ENCODE results near the gene VKORC1L1.
"Not testable (repeated sequence)": the region's sequence is repeated elsewhere in the genome, so short reads cannot be mapped to it uniquely, and the experiment has no call there.

The VKORC1L1 gene

GRCh38 chr7:65872776-65873581 lies at the start of gene VKORC1L1:
Gene VKORC1L1 (plus strand): TSS chr7:65873074. CDS start chr7:65873372, 298 bp downstream.
- DNase-seq = peak; percentile 90

GRCh38 chr7:65827366-65827765 lies 45.5 kb upstream of the VKORC1L1 start:
- no peak for DNase-seq

DNA sequence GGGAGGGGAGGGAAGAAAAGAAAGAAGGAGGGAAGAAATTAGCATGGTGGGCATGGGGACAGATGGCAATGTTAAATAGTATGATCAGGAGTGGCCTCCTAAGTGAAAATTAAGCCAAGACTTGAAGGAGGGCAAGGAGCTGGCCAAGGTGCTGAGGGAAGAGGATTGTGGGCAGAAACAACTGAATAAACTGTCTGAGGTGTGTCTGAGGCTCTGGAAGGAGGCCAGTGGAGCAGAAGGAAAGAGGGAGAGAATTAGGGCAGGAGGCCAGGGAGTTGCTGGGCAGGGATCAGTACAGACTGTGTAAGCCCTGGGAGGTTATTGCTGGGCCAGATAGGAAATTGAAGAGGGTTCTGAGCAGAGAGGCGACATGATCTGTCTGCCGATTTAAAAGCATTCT lies 40.6 kb upstream of the VKORC1L1 start:
- DNase-seq = no peak

GRCh38 chr7:65836684-65837083 lies 36.2 kb upstream of the VKORC1L1 start:
- DNase-seq = not testable (repeated sequence)

DNA sequence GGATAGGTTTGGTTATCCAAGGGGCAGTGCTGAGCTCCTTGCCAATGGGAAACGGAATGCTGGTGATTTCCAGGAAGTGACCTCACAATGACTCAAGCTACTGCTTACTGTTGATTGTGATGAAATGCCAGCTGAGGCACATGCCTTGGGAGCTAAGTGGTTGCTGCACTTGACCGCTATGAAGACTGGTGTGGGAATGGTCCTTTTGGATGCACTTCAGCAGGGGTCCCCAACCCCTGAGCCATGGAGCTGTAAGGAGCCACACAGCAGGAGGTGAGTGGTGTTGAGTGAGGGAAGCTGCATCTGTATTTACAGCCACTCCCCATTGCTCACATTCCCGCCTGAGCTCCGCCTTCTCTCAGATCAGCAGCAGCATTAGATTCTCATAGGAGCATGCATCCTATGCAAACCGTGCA lies 35.3 kb upstream of the VKORC1L1 start:
- DNase-seq = not testable (repeated sequence)

DNA sequence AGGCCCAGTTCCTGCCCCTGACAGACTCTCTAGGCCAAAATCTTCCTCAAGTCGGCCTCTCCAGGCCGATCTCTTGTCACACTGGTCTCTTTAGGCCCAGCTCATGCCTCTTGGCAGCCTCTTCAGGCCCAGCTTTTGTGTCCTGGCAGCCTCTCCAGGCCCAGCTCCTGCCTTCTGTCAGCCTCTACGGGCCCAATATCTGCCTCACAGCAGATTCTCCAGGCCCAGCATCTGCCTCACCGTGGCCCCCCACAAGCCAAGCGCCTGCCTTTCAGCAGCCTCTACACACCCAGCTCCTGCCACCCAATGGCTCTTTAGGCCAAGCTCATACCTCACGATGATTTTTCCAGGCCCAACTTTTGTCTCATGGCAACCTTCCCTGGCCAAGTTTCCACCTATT lies 33.0 kb upstream of the VKORC1L1 start:
- DNase-seq = no peak

- DNase-seq = no peak
Observed at GRCh38 chr7:65840446-65840845, 32.4 kb upstream of the VKORC1L1 start.

DNA sequence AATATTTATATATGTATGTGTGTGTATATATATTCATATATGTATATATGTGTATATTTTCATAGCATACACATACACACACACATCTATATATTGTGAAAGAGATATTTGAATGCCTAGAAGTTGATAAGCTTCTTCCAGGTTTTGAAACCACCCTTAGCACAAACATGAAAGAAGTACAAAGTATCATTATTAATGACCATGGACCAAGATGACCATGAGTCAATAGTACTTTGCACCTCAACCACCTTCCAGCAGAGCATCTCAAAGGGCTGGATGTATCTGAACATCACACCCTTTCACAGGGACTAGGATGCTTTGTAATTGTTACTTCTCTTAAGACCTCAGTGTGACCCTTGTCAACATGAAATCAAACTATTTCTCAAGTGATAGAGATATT lies 29.3 kb upstream of the VKORC1L1 start:
- not testable (repeated sequence) for DNase-seq

DNA sequence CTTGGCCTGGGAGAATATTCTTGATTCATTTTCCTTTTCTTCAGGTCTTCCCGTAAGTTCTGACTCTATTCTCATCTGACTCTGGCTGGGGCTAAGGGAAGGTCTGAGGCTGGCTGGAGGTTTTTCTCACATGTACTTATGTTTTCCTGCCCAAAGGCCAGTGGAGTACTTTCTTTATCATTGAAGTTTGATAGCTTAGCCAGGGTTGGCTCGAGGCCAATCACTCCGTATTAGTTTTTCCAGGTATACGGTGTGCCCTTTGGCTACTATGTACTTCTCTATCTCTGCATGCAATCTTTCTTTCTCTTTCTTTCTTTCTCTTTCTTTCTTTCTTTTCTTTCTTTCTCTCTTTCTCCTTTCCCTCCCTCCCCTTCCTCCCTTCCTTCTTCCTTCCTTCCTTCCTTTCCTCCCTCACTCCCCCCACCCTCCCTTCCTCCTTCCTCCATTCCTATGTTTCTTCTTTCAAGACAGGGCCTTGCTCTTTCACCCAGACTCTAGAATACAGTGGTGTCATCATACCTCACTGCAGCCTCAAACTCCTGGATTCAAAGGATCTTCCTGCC lies 26.8 kb upstream of the VKORC1L1 start:
- no peak for DNase-seq

DNA sequence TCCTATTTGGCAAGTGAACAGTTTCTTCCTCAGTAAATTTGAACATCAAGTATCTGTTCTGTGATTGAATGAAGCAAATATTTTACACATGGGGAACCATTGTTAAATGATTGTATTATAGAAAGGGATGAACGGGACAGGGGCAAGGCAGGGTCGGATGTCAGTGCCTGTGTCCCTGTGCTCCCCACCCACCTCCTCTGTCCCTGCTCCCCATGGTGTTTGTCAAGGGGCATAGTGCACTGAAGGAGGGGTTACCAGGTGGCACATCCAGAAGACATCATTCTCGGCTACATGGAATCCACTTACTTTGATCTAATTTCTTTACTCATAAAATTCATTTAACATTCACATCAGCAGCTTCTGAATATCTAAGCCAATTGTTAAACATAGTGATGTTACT lies 19.4 kb upstream of the VKORC1L1 start:
- not testable (repeated sequence) for DNase-seq

- DNase-seq = not testable (repeated sequence)
Observed at GRCh38 chr7:65853892-65854291, 19.0 kb upstream of the VKORC1L1 start.

- not testable (repeated sequence) for DNase-seq
Observed at GRCh38 chr7:65857321-65857894, 15.5 kb upstream of the VKORC1L1 start.

DNA sequence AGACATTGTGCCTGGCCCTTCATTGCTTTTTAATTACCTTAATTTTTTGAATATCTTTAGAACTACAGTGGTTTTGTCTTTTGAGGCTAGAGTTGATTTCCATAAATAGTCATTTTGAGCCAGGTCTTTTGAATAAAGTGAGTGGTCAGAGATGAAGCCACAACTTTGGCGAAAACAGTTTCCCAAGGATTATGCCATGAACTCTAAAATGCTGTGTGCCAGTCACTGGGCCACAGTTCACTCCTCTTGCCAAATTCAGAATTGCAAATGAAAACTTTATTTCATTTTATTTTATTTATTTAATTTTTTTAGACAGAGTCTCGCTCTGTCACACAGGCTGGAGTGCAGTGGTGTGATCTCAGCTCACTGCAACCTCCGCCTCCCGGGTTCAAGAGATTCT lies 14.2 kb upstream of the VKORC1L1 start:
- DNase-seq = not testable (repeated sequence)

DNA sequence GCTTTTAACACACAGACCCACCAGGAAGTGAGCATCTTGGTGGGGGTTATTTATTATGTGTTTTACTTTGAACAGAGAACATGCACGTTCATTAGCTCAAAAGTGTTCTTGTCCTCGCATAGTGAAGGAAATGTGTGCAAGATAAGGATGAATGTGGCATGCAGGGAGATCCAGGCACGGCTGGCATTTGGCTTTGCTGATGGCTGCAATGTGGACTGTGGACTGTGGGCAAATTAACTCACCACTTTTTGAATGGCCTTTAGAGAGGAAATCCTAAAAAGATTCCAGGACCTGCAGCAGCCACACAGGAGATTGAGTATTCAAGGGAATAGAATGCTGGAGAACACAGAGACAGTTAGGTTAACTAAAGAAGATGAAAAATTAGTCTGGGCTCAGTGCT lies 6.6 kb upstream of the VKORC1L1 start:
- DNase-seq = not testable (repeated sequence)

DNA sequence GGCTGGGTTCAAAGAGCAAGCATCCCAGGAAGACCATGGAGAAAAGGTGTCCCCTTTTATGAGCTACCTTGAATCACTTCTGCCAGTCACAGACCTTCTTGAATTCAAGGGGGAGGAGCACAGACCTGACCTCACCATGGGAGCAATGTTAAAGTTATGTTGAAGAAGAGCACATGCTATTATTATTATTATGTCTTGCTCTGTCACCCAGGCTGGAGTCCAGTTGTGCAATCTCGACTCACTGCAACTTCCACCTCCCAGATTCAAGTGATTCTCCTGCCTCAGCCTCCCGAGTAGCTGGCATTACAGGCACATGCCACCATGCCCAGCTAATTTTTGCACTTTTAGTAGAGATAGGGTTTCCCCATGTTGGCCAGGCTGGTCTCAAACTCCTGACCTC lies 5.2 kb upstream of the VKORC1L1 start:
- not testable (repeated sequence) for DNase-seq

- not testable (repeated sequence) for DNase-seq
Observed at GRCh38 chr7:65869312-65869711, 3.6 kb upstream of the VKORC1L1 start.

DNA sequence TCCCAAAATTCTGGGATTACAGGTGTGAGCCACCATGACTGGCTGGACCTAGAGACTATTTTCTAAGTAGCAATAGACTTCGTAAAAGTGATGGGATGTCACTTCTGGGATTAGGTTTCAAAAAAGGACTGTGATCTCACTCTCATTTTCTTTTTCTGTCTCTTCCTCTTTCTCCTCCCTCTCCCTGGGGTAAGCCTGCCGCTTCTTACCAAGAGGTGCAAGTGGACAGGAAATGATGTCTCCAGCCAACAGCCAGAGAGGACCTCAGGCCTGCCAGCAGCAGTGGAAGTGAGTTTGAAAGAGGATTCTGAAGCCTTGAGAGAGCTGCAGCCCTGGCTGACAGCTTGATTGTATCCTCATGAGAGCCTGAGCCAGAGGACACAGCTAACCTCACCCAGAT lies 1.4 kb upstream of the VKORC1L1 start:
- DNase-seq = not testable (repeated sequence)

GRCh38 chr7:65873582-65874193 lies 814 bp downstream of the VKORC1L1 start:
- DNase-seq = peak; percentile 8

- DNase-seq = not testable (repeated sequence)
Observed at GRCh38 chr7:65875715-65876114, 2.8 kb downstream of the VKORC1L1 start.

DNA sequence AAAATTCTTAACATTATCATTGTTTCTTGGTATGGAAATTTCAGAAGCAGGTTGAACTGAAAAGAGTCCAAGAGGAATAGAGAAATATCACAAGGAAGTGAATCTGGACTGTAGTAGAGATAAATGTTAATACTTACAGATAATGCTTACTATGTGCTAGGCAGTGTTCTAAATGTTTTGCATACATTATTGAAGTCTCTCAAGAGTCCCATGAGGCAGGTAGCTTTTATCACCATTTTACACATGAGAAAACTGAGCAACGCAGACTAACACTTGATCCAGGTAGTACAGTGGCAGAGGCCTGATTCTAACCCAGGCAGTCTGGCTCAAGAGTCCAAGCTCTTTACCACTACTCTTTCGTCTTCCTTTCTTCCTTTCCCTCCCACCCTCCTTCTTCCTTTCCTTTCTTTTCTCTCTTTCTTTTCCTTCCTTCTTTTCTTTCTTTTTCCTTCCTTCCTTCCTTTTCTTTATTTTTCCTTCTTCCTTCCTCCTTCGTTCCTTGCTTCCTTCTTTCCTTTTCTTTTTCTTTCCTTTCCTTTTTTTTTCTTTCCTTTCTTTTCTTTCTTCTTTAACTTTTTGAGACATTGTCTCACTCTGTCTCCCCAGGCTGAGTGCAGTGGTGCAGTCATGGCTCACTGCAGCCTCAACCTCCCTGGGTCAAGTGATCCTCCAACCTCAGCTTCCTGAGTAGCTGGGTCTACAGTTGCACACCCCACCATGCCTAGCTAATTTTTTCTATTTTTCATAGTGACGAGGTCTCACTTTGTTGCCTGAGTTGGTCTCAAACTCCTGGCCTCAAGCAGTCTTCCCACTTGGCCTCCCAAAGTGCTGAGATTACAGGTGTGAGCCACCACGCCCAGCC lies 6.6 kb downstream of the VKORC1L1 start:
- not testable (repeated sequence) for DNase-seq

- not testable (repeated sequence) for DNase-seq
Observed at GRCh38 chr7:65880242-65880641, 7.4 kb downstream of the VKORC1L1 start.

DNA sequence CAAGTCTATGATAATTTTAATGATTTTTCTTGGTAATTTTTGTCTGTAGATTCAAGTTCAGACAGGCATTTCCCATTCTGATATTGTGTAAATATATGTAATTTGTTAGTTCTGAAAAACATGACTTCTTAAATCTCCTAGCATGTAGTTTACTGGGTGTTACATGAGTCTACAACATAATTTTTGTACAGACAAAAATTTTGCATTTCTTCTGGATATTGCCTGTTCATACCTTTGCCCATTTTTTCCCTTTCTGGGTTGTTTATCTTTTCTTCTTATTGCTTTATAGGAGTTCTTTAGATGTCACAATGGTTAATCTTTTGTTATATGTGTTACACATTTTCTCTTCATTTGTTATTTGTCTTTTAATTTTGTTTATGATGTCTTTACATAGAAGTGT lies 12.1 kb downstream of the VKORC1L1 start:
- not testable (repeated sequence) for DNase-seq

DNA sequence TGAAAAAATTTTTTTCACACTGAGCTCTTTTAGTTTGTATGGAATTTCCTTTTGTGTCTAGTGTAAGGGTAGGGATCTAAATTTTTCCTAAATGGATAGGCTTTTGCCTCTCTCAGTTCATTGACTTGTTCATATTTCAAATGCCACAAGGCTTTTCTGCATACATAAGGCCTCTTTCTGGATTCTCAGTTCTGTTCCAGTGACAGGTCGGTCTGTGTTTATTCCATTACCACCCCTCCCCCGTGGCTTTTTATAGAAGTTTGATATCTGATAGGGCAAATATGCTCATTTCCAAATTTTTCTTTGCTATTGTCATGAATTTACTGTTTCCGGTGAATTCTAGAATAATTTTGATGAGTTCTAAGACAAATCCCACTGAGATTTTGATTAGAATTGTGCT lies 12.7 kb downstream of the VKORC1L1 start:
- not testable (repeated sequence) for DNase-seq

All from NCI-H2171 treated with DMSO at 0.1 percent for 48 hours (cell line).